ENCODE data around the gene F10. TPM values are rescaled to one million over a fixed set of nuclear protein-coding genes. Genes with fewer than 3 reads are reported as not detected.

Gene F10
- 1.4 TPM for polyA plus RNA-seq (2013, experiment 1 of 2)
- polyA plus RNA-seq (2013, experiment 2 of 2): 1.3 TPM

DNA sequence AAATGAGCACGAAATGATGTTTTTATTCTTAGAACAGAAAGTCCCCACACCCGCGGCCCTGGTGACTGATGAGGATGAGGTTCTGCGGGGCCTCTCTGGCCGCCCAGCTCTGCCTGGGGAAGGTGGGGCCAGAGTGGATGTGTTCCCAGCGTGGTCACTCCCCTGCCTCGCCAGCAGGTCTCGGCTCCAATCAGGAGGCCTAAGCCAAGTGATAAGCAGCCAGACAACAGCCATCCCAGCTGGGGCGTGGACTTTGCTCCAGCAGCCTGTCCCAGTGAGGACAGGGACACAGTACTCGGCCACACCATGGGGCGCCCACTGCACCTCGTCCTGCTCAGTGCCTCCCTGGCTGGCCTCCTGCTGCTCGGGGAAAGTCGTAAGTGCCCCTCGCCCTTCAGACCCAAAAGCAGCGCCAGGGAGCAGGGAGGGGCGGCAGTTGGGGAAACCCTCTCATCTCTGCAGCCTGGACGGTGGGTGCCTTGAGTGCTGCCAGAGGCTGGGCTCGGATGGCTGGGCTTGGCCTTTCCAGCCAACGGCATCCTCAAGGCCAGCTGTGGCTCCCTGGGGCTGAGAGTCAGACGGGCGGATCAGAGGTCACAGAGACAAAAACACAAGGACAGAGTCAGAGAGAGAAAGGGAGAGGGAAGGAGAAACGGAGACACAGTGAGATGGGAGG lies at the start of gene F10:
TSS of gene F10 (plus strand) at position 250 of the 676 bp plus-strand sequence. CDS start at position 307, 57 bp downstream.
- no peak within 1 kb of the TSS for H3K23ac ChIP-seq (ENCODE audit: low read length in 2 of 2)
- H3K18ac ChIP-seq (ENCODE audit: low read depth in 1 of 2, low read length in 2 of 2): no peak within 1 kb of the TSS
- H3K79me1 ChIP-seq (replicated peaks; ENCODE audit: low read length, poor library complexity, severe bottlenecking): no peaks in the 10 kb centered on the region
- H3K14ac ChIP-seq (ENCODE audit: low read length in 2 of 2): no peak within 1 kb of the TSS
- H2BK12ac ChIP-seq (ENCODE audit: low read length in 2 of 2): no peak within 1 kb of the TSS
- DNase-seq: peak; percentile 46
- H3K9ac ChIP-seq (ENCODE audit: low read length): peak within 1 kb of the TSS; percentile 60
- H4K91ac ChIP-seq (ENCODE audit: low read length): no peak within 1 kb of the TSS
- H2BK5ac ChIP-seq (ENCODE audit: low read depth, low read length, poor library complexity, severe bottlenecking): no peak within 1 kb of the TSS
- peaks cover 0 to 3% of the 10 kb centered on the region in 2 experiments for H3K36me3 ChIP-seq (ENCODE audit: control insufficient read depth in 1 of 2, insufficient read depth in 2 of 2, low read depth in 1 of 2, low read length in 2 of 2)
- 50% methylated on average over 23 of the region's 23 CpGs for WGBS
- no peak within 1 kb of the TSS for H4K8ac ChIP-seq (ENCODE audit: low read length)
- no peak within 1 kb of the TSS for H2BK15ac ChIP-seq (ENCODE audit: low read depth, poor library complexity, severe bottlenecking)
- no peak within 1 kb of the TSS for H3K4ac ChIP-seq (ENCODE audit: low read depth in 1 of 2, low read length in 2 of 2)
- H3K27me3 ChIP-seq (ENCODE audit: control insufficient read depth in 1 of 2, insufficient read depth in 1 of 2, low read length in 2 of 2): peaks cover 11 to 40% of the 10 kb centered on the region in 2 experiments
- H2BK120ac ChIP-seq (ENCODE audit: low read depth, low read length): no peak within 1 kb of the TSS
- peaks cover 9% of the 10 kb centered on the region for H3K4me1 ChIP-seq (ENCODE audit: control insufficient read depth, insufficient read depth, low read depth, low read length)
- H3K4me3 ChIP-seq (ENCODE audit: insufficient read depth in 1 of 2, low read depth in 1 of 2, low read length in 2 of 2): peak within 1 kb of the TSS; percentile 11 to 66
- no peak within 1 kb of the TSS for H2AK5ac ChIP-seq (ENCODE audit: low read length, severe bottlenecking)
- peak within 1 kb of the TSS; percentile 6 for H2AFZ ChIP-seq (ENCODE audit: low read depth, low read length)
- peak within 1 kb of the TSS; percentile 41 for H3K4me2 ChIP-seq (ENCODE audit: low read length, poor library complexity, severe bottlenecking)
- no peak within 1 kb of the TSS for H3K27ac ChIP-seq (ENCODE audit: low read length, poor library complexity, severe bottlenecking)
- no peaks in the 10 kb centered on the region for H3K9me3 ChIP-seq (ENCODE audit: control insufficient read depth, low read length)

DNA sequence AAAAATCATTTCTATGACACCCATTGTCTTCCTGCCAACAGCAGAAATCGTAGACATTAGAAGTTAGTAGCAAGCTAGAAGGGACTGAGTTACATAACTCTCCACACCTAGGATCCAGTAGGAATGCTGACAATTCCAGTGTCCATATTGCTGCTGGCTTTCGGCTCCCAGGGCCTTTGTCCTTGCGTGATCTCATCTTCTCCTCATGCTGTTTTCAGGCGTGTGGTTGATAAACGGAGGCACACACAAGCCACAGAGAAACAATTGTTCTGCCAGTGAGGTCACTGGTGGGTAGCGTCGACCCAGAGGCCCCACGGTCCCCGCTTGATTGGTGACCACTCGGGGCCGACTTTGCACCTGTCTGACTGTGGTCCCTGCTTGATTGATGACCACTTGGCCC lies 48.7 kb upstream of the F10 start:
- WGBS: 91% methylated on average over 11 of the region's 11 CpGs
- DNase-seq: no peak

DNA sequence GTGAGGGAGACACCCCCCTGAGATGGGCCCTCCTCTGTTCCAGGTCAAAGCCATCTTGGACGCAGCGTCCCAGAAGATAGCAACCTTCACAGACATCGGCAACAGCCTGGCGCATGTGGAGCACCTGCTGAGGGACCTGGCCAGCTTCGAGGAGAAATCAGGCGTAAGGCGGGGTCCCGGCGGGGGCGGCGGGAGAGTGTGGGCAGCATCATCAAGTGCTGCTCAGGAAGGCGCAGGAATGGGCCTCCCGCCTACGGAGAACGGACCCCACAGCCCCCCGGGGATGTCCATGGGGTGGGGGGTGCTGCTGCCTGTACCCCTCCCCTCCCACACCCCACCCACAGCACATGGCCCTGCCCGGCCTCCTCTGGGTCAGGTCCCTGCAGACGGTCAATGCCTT lies 48.2 kb upstream of the F10 start:
- Histone ChIP-seq H4K8ac (ENCODE audit: low read length) (no peak overlapping the region), H3K14ac (ENCODE audit: low read length in 2 of 2) (no peak overlapping the region), H3K27me3 (ENCODE audit: control insufficient read depth in 1 of 2, insufficient read depth in 1 of 2, low read length in 2 of 2) (peaks cover 0 to 6% of the 10 kb centered on the region in 2 experiments), H3K4ac (ENCODE audit: low read depth in 1 of 2, low read length in 2 of 2) (no peak overlapping the region), H2BK120ac (ENCODE audit: low read depth, low read length) (no peak overlapping the region), H2BK5ac (ENCODE audit: low read depth, low read length, poor library complexity, severe bottlenecking) (no peak overlapping the region), H3K36me3 (ENCODE audit: control insufficient read depth in 1 of 2, insufficient read depth in 2 of 2, low read depth in 1 of 2, low read length in 2 of 2) (peaks cover 10 to 16% of the 10 kb centered on the region in 2 experiments), H3K23ac (ENCODE audit: low read length in 2 of 2) (no peak overlapping the region), H3K9ac (ENCODE audit: low read length) (no peak overlapping the region), H3K9me3 (ENCODE audit: control insufficient read depth, low read length) (no peaks in the 10 kb centered on the region), H2AK5ac (ENCODE audit: low read length, severe bottlenecking) (no peak overlapping the region), H3K4me2 (ENCODE audit: low read length, poor library complexity, severe bottlenecking) (no peak overlapping the region), H3K4me1 (ENCODE audit: control insufficient read depth, insufficient read depth, low read depth, low read length) (no peaks in the 10 kb centered on the region), H2BK15ac (ENCODE audit: low read depth, poor library complexity, severe bottlenecking) (no peak overlapping the region), H4K91ac (ENCODE audit: low read length) (no peak overlapping the region), H3K4me3 (ENCODE audit: insufficient read depth in 1 of 2, low read depth in 1 of 2, low read length in 2 of 2) (no peak overlapping the region), H3K79me1 (replicated peaks; ENCODE audit: low read length, poor library complexity, severe bottlenecking) (no peaks in the 10 kb centered on the region), H3K18ac (ENCODE audit: low read depth in 1 of 2, low read length in 2 of 2) (no peak overlapping the region), H2BK12ac (ENCODE audit: low read length in 2 of 2) (no peak overlapping the region), H2AFZ (ENCODE audit: low read depth, low read length) (no peak overlapping the region), H3K27ac (ENCODE audit: low read length, poor library complexity, severe bottlenecking) (no peak overlapping the region)
- no peak for DNase-seq
- 93% methylated on average over 18 of the region's 18 CpGs for WGBS

More for the DNA sequence above, 48.7 kb upstream of the F10 start:
- H3K27ac ChIP-seq (ENCODE audit: low read length, poor library complexity, severe bottlenecking): no peak overlapping the region
- no peak overlapping the region for H3K18ac ChIP-seq (ENCODE audit: low read depth in 1 of 2, low read length in 2 of 2)
- H3K14ac ChIP-seq (ENCODE audit: low read length in 2 of 2): no peak overlapping the region
- peaks cover 10 to 16% of the 10 kb centered on the region in 2 experiments for H3K36me3 ChIP-seq (ENCODE audit: control insufficient read depth in 1 of 2, insufficient read depth in 2 of 2, low read depth in 1 of 2, low read length in 2 of 2)
- H4K8ac ChIP-seq (ENCODE audit: low read length): peak overlapping the region; percentile 23
- no peak overlapping the region for H3K9ac ChIP-seq (ENCODE audit: low read length)
- H3K4me2 ChIP-seq (ENCODE audit: low read length, poor library complexity, severe bottlenecking): no peak overlapping the region
- H3K27me3 ChIP-seq (ENCODE audit: control insufficient read depth in 1 of 2, insufficient read depth in 1 of 2, low read length in 2 of 2): peaks cover 0 to 2% of the 10 kb centered on the region in 2 experiments
- H3K4me3 ChIP-seq (ENCODE audit: insufficient read depth in 1 of 2, low read depth in 1 of 2, low read length in 2 of 2): no peak overlapping the region
- no peak overlapping the region for H2BK12ac ChIP-seq (ENCODE audit: low read length in 2 of 2)
- no peaks in the 10 kb centered on the region for H3K4me1 ChIP-seq (ENCODE audit: control insufficient read depth, insufficient read depth, low read depth, low read length)
- H3K23ac ChIP-seq (ENCODE audit: low read length in 2 of 2): no peak overlapping the region
- H3K4ac ChIP-seq (ENCODE audit: low read depth in 1 of 2, low read length in 2 of 2): no peak overlapping the region
- H3K79me1 ChIP-seq (replicated peaks; ENCODE audit: low read length, poor library complexity, severe bottlenecking): no peaks in the 10 kb centered on the region
- no peak overlapping the region for H2BK15ac ChIP-seq (ENCODE audit: low read depth, poor library complexity, severe bottlenecking)
- H2BK5ac ChIP-seq (ENCODE audit: low read depth, low read length, poor library complexity, severe bottlenecking): no peak overlapping the region
- H2AFZ ChIP-seq (ENCODE audit: low read depth, low read length): no peak overlapping the region
- no peak overlapping the region for H2BK120ac ChIP-seq (ENCODE audit: low read depth, low read length)
- no peak overlapping the region for H2AK5ac ChIP-seq (ENCODE audit: low read length, severe bottlenecking)
- no peak overlapping the region for H4K91ac ChIP-seq (ENCODE audit: low read length)
- no peaks in the 10 kb centered on the region for H3K9me3 ChIP-seq (ENCODE audit: control insufficient read depth, low read length)

DNA sequence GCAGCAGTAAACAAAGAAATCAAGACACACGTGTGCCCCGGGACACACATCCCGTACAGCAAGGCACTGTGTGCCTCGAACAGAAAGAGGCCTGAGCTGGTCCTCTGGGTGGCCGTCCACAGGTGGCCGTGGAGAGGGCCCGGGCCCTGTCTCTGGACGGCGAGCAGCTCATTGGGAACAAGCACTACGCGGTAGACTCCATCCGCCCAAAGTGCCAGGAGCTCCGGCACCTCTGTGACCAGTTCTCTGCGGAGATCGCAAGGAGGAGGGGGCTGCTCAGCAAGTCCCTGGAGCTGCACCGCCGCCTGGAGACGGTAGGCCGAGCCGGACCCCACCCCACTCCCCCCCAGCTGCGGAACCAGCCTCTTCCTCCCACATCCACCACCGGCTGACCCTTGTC lies 47.7 kb upstream of the F10 start:
- Histone ChIP-seq H3K18ac (ENCODE audit: low read depth in 1 of 2, low read length in 2 of 2) (no peak overlapping the region), H2BK12ac (ENCODE audit: low read length in 2 of 2) (no peak overlapping the region), H3K4me2 (ENCODE audit: low read length, poor library complexity, severe bottlenecking) (no peak overlapping the region), H2BK5ac (ENCODE audit: low read depth, low read length, poor library complexity, severe bottlenecking) (no peak overlapping the region), H4K91ac (ENCODE audit: low read length) (no peak overlapping the region), H3K79me1 (replicated peaks; ENCODE audit: low read length, poor library complexity, severe bottlenecking) (no peaks in the 10 kb centered on the region), H2BK120ac (ENCODE audit: low read depth, low read length) (no peak overlapping the region), H3K9ac (ENCODE audit: low read length) (no peak overlapping the region), H3K4me3 (ENCODE audit: insufficient read depth in 1 of 2, low read depth in 1 of 2, low read length in 2 of 2) (no peak overlapping the region), H3K27me3 (ENCODE audit: control insufficient read depth in 1 of 2, insufficient read depth in 1 of 2, low read length in 2 of 2) (peaks cover 0 to 8% of the 10 kb centered on the region in 2 experiments), H3K9me3 (ENCODE audit: control insufficient read depth, low read length) (no peaks in the 10 kb centered on the region), H3K4ac (ENCODE audit: low read depth in 1 of 2, low read length in 2 of 2) (no peak overlapping the region), H2AK5ac (ENCODE audit: low read length, severe bottlenecking) (no peak overlapping the region), H2BK15ac (ENCODE audit: low read depth, poor library complexity, severe bottlenecking) (no peak overlapping the region), H3K36me3 (ENCODE audit: control insufficient read depth in 1 of 2, insufficient read depth in 2 of 2, low read depth in 1 of 2, low read length in 2 of 2) (peaks cover 10 to 16% of the 10 kb centered on the region in 2 experiments), H3K23ac (ENCODE audit: low read length in 2 of 2) (no peak overlapping the region), H3K4me1 (ENCODE audit: control insufficient read depth, insufficient read depth, low read depth, low read length) (no peaks in the 10 kb centered on the region), H4K8ac (ENCODE audit: low read length) (no peak overlapping the region), H3K14ac (ENCODE audit: low read length in 2 of 2) (no peak overlapping the region), H3K27ac (ENCODE audit: low read length, poor library complexity, severe bottlenecking) (no peak overlapping the region), H2AFZ (ENCODE audit: low read depth, low read length) (no peak overlapping the region)
- no peak for DNase-seq
- WGBS: 93% methylated on average over 22 of the region's 22 CpGs

Measured in mesenchymal stem cell (in vitro differentiated cells and primary cell).